ENCODE results near the gene BCAN. TPM values are rescaled to one million over a fixed set of nuclear protein-coding genes. Genes with fewer than 3 reads are reported as not detected.
A peak's percentile ranks its signal among the peaks of the same experiment; 100 is the strongest.

Gene BCAN
- total RNA-seq, 1 experiment from 2014 or later: 3.6 TPM

DNA sequence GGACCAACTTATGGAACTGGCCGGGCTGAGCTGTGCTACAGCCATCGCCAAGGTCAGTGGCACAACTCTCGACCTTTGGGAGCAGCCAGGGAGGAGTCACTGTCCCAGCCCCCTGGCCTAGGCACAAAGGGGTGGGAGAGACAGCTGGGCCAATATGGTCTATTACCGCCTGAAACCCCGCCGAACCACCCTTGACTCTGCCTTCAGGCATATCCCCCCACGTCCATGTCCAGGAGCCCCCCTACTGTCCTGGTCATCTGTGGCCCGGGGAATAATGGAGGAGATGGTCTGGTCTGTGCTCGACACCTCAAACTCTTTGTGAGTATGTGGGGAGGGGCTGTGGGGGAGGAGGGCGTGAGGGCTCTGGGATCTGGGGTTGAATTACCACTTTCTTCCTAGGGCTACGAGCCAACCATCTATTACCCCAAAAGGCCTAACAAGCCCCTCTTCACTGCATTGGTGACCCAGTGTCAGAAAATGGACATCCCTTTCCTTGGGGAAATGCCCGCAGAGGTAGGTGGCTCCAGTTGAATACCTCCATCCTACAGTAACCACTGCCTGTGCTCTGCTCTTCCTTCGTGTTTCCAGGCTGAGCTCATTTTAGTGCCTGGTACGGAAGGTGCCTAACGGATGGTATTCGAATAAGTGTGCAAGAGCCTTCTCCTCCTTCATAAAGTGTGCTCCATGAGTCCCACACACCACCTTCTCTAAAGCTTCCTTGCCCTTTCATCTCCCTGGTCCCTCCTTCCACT is 49.6 kb upstream of the BCAN start:
- peak overlapping the region; percentile 79 for H3K4me3 Mint-ChIP-seq
- ATAC-seq (peak; percentile 6), DNase-seq (ENCODE audit: low spot score) (no peak)
- TF ChIP-seq, protein P1, sequence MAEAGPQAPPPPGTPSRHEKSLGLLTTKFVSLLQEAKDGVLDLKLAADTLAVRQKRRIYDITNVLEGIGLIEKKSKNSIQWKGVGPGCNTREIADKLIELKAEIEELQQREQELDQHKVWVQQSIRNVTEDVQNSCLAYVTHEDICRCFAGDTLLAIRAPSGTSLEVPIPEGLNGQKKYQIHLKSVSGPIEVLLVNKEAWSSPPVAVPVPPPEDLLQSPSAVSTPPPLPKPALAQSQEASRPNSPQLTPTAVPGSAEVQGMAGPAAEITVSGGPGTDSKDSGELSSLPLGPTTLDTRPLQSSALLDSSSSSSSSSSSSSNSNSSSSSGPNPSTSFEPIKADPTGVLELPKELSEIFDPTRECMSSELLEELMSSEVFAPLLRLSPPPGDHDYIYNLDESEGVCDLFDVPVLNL (CRISPR knock-in tag; IDR thresholded peaks at IDR 0.05; ENCODE audit: borderline replicate concordance, low read depth): no peak
- TF ChIP-seq ZNF219 (CRISPR knock-in tag; IDR thresholded peaks at IDR 0.05; ENCODE audit: borderline replicate concordance) (no peak), ZNF263 (CRISPR knock-in tag; IDR thresholded peaks at IDR 0.05; ENCODE audit: low read depth) (no peak), RELA (CRISPR knock-in tag; IDR thresholded peaks at IDR 0.05; ENCODE audit: borderline replicate concordance) (no peak), ETV6 (CRISPR knock-in tag; IDR thresholded peaks at IDR 0.05) (no peak), FOXP1 (CRISPR knock-in tag; IDR thresholded peaks at IDR 0.05; ENCODE audit: borderline replicate concordance) (no peak), IRF2 (CRISPR knock-in tag; IDR thresholded peaks at IDR 0.05; ENCODE audit: borderline replicate concordance, low read depth) (no peak), ATF1 (CRISPR knock-in tag; IDR thresholded peaks at IDR 0.05) (no peak)
- TF ChIP-seq, protein P2, sequence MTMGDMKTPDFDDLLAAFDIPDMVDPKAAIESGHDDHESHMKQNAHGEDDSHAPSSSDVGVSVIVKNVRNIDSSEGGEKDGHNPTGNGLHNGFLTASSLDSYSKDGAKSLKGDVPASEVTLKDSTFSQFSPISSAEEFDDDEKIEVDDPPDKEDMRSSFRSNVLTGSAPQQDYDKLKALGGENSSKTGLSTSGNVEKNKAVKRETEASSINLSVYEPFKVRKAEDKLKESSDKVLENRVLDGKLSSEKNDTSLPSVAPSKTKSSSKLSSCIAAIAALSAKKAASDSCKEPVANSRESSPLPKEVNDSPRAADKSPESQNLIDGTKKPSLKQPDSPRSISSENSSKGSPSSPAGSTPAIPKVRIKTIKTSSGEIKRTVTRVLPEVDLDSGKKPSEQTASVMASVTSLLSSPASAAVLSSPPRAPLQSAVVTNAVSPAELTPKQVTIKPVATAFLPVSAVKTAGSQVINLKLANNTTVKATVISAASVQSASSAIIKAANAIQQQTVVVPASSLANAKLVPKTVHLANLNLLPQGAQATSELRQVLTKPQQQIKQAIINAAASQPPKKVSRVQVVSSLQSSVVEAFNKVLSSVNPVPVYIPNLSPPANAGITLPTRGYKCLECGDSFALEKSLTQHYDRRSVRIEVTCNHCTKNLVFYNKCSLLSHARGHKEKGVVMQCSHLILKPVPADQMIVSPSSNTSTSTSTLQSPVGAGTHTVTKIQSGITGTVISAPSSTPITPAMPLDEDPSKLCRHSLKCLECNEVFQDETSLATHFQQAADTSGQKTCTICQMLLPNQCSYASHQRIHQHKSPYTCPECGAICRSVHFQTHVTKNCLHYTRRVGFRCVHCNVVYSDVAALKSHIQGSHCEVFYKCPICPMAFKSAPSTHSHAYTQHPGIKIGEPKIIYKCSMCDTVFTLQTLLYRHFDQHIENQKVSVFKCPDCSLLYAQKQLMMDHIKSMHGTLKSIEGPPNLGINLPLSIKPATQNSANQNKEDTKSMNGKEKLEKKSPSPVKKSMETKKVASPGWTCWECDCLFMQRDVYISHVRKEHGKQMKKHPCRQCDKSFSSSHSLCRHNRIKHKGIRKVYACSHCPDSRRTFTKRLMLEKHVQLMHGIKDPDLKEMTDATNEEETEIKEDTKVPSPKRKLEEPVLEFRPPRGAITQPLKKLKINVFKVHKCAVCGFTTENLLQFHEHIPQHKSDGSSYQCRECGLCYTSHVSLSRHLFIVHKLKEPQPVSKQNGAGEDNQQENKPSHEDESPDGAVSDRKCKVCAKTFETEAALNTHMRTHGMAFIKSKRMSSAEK (CRISPR knock-in tag; IDR thresholded peaks at IDR 0.05; ENCODE audit: borderline replicate concordance): 0 out of 2 replicates have a peak, but pooled peaks have one; percentile 5
- TF ChIP-seq, protein P3, sequence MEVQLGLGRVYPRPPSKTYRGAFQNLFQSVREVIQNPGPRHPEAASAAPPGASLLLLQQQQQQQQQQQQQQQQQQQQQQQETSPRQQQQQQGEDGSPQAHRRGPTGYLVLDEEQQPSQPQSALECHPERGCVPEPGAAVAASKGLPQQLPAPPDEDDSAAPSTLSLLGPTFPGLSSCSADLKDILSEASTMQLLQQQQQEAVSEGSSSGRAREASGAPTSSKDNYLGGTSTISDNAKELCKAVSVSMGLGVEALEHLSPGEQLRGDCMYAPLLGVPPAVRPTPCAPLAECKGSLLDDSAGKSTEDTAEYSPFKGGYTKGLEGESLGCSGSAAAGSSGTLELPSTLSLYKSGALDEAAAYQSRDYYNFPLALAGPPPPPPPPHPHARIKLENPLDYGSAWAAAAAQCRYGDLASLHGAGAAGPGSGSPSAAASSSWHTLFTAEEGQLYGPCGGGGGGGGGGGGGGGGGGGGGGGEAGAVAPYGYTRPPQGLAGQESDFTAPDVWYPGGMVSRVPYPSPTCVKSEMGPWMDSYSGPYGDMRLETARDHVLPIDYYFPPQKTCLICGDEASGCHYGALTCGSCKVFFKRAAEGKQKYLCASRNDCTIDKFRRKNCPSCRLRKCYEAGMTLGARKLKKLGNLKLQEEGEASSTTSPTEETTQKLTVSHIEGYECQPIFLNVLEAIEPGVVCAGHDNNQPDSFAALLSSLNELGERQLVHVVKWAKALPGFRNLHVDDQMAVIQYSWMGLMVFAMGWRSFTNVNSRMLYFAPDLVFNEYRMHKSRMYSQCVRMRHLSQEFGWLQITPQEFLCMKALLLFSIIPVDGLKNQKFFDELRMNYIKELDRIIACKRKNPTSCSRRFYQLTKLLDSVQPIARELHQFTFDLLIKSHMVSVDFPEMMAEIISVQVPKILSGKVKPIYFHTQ (CRISPR knock-in tag; IDR thresholded peaks at IDR 0.05): 0 out of 2 replicates have a peak, but pooled peaks have one; percentile 2
- TF ChIP-seq, protein P4, sequence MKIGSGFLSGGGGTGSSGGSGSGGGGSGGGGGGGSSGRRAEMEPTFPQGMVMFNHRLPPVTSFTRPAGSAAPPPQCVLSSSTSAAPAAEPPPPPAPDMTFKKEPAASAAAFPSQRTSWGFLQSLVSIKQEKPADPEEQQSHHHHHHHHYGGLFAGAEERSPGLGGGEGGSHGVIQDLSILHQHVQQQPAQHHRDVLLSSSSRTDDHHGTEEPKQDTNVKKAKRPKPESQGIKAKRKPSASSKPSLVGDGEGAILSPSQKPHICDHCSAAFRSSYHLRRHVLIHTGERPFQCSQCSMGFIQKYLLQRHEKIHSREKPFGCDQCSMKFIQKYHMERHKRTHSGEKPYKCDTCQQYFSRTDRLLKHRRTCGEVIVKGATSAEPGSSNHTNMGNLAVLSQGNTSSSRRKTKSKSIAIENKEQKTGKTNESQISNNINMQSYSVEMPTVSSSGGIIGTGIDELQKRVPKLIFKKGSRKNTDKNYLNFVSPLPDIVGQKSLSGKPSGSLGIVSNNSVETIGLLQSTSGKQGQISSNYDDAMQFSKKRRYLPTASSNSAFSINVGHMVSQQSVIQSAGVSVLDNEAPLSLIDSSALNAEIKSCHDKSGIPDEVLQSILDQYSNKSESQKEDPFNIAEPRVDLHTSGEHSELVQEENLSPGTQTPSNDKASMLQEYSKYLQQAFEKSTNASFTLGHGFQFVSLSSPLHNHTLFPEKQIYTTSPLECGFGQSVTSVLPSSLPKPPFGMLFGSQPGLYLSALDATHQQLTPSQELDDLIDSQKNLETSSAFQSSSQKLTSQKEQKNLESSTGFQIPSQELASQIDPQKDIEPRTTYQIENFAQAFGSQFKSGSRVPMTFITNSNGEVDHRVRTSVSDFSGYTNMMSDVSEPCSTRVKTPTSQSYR (CRISPR knock-in tag; IDR thresholded peaks at IDR 0.05): 0 out of 2 replicates have a peak, but pooled peaks have one; percentile 5
- no peaks in the 10 kb centered on the region; the same call in 1 of the 2 replicates for H3K27me3 Mint-ChIP-seq (ENCODE audit: low read depth)
- peaks cover 34% of the 10 kb centered on the region for H3K36me3 Mint-ChIP-seq
- ChIA-PET POLR2A (interaction anchor here (0.6 to 1.8 kb wide), 7 partner anchors 10 to 149 kb away, joined by 3 to 6 read pairs (median 4); partner anchors contain the start of genes BCAN and GPATCH4), CTCF (interaction anchor here (0.9 to 3.4 kb wide), 16 partner anchors 8 to 207 kb away, joined by 3 to 28 read pairs (median 5); partner anchors contain the start of genes GPATCH4 and MEF2D)
- no peaks in the 10 kb centered on the region for H3K9me3 Mint-ChIP-seq
- peaks cover 16% of the 10 kb centered on the region for H3K4me1 Mint-ChIP-seq
- H3K27ac Mint-ChIP-seq: peak overlapping the region; percentile 17; the same call in 1 of the 2 replicates
